Fibroblast of lung (primary cell): Measurements from ENCODE around the gene SDCCAG8.

Source experiments
- CTCF ChIP-seq, 2 donors: IDR thresholded peaks in 1 of 2; conservative IDR thresholded peaks in 1 of 2; 1 replicate in 1 of 2; 2 replicates in 1 of 2; pipeline ENCODE4 v1.5.1; 2011 to 2012; ENCODE audit warnings: low read length in 2 of 2, control low read depth in 1 of 2, inconsistent platforms in 1 of 2, low read depth in 1 of 2, mild to moderate bottlenecking in 1 of 2
- EZH2 ChIP-seq: IDR thresholded peaks from 2 replicates; pipeline ENCODE4 v1.5.1; 2012; ENCODE audit warnings: low read length, control low read depth, mild to moderate bottlenecking; ENCODE audit errors: missing control alignments

GRCh38 chr1:243539636-243540035 lies 283.8 kb downstream of the SDCCAG8 start:
- TF ChIP-seq CTCF (conservative IDR thresholded peaks at IDR 0.05 in 1 of 2, IDR thresholded peaks at IDR 0.05 in 1 of 2; ENCODE audit: low read depth in 1 of 2, low read length in 2 of 2) (no peak), EZH2 (no peak)
